Measurements from ENCODE around the gene LEPR. TPM values are rescaled to one million over a fixed set of nuclear protein-coding genes. Genes with fewer than 3 reads are reported as not detected.
"Not testable (repeated sequence)": the region's sequence is repeated elsewhere in the genome, so short reads cannot be mapped to it uniquely, and the experiment has no call there.

LEPR gene
- total RNA-seq, 2 donors from 2014 or later = 5.3 to 7.8 TPM

DNA sequence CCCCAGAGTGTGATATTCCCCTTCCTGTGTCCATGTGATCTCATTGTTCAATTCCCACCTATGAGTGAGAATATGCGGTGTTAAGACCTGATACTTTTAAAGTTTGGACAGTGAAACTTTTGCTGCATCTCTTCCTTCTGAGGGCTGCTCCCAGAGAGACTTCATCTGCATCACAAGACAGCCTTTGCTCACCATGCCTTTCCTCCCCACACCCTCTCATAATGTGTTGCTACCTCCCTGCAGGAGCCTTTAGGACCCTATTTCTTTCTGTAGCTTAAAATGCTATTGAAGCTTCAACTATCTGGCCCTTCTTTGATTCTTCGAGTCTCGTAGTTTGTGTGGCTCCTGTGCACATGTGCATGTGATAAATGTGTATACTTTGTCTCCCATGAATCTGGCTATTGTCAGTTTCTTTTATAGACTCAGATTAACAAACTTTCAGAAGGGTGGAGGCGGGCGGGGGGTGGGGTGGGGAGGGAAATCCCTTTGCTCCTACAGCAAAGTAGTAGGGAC, 23.7 kb downstream of the LEPR start:
- DNase-seq = no peak
- H3K4me1 ChIP-seq = peaks cover 7% of the 10 kb centered on the region
- no peak overlapping the region for H3K27ac ChIP-seq
- no peaks in the 10 kb centered on the region for H3K27me3 ChIP-seq
- no peak overlapping the region for H3K4me3 ChIP-seq
- ATAC-seq = no peak
- no peak for TF ChIP-seq POLR2A (IDR thresholded peaks at IDR 0.05)
- TF ChIP-seq, protein P1, sequence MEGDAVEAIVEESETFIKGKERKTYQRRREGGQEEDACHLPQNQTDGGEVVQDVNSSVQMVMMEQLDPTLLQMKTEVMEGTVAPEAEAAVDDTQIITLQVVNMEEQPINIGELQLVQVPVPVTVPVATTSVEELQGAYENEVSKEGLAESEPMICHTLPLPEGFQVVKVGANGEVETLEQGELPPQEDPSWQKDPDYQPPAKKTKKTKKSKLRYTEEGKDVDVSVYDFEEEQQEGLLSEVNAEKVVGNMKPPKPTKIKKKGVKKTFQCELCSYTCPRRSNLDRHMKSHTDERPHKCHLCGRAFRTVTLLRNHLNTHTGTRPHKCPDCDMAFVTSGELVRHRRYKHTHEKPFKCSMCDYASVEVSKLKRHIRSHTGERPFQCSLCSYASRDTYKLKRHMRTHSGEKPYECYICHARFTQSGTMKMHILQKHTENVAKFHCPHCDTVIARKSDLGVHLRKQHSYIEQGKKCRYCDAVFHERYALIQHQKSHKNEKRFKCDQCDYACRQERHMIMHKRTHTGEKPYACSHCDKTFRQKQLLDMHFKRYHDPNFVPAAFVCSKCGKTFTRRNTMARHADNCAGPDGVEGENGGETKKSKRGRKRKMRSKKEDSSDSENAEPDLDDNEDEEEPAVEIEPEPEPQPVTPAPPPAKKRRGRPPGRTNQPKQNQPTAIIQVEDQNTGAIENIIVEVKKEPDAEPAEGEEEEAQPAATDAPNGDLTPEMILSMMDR (IDR thresholded peaks at IDR 0.05) = no peak
- intact Hi-C loops (cut with DNase I) = no loop called here
- no peaks in the 10 kb centered on the region for H3K36me3 ChIP-seq (replicated peaks in 1 of 2; ENCODE audit: insufficient read depth in 1 of 2, low read depth in 2 of 2)
- peaks cover 0 to 3% (median 0%) of the 10 kb centered on the region in 3 donors for H3K9me3 ChIP-seq
- 55 to 58% methylated on average over 4 to 5 of the region's 5 CpGs for WGBS, 2 donors

DNA sequence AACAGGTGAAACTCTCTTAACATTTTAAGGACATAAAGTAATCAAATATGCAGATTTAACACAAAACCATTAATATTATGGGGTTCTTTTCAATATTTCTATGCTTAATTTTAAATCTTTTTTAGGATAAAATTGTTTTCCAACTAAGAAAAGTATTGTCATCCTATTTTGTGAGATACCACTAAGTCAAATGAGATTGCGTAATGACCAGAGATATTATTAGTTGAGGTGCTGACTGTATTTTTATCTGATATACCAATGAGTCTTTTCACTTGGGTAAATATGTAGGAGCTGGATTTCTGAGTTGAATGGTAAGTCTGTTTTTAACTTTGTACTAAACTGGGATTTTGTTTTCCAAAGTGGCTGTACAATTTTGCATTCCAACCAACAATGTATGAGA, 25.4 kb downstream of the LEPR start:
- WGBS, 2 donors = 93 to 100% methylated on average over 1 of the region's 1 CpG
- H3K4me3 ChIP-seq = no peak overlapping the region
- ATAC-seq = no peak

DNA sequence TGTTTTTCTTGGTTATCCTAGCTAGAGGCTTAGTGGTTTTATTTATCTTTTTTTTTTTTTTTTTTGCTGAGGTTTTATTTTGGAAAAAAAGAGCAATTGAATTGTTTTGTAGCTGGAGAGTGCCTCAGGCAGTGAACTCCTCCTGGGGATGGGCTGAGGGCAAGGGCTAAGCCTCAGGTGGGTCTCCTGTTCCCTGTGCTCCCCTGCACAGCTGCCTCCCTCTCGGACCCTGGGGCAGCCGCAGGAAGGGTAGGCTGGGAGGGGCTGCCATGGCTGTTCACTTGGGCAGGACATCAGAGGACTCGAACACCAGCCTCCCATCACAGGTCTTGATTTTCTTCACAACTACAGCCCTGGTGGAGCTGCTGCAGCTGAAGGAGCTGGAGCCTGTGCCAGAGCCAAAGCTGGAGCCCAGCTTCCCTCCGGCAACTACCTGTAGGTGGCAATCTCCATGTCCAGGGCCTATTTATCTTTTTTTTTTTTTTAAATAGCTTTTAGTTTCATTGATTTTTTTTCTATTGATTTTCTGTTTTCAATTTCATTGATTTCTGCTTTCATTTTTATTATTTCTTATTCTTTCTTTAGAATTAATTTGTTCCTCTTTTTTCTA, 28.9 kb downstream of the LEPR start:
- Histone ChIP-seq H3K9me3 (peaks cover 0 to 3% (median 0%) of the 10 kb centered on the region in 3 donors), H3K36me3 (replicated peaks in 1 of 2; ENCODE audit: insufficient read depth in 1 of 2, low read depth in 2 of 2) (no peaks in the 10 kb centered on the region), H3K27me3 (no peaks in the 10 kb centered on the region), H3K4me3 (no peak overlapping the region), H3K27ac (no peak overlapping the region), H3K4me1 (no peaks in the 10 kb centered on the region)
- DNase-seq = peak; percentile 30 to 54 (median 44)
- ATAC-seq = no peak
- intact Hi-C loops (cut with DNase I) = no loop called here
- no peak for TF ChIP-seq POLR2A (IDR thresholded peaks at IDR 0.05)
- TF ChIP-seq, protein P1 (IDR thresholded peaks at IDR 0.05) = peak in 5 of 7 experiments; percentile 17 to 43 (median 24)
- 64 to 75% methylated on average over 3 to 4 of the region's 4 CpGs for WGBS, 2 donors

More for the DNA sequence above, 25.4 kb downstream of the LEPR start:
- H3K36me3 ChIP-seq (replicated peaks in 1 of 2; ENCODE audit: insufficient read depth in 1 of 2, low read depth in 2 of 2) = no peaks in the 10 kb centered on the region
- intact Hi-C loops (cut with DNase I) = no loop called here
- TF ChIP-seq POLR2A (IDR thresholded peaks at IDR 0.05) = no peak
- TF ChIP-seq, protein P1 (IDR thresholded peaks at IDR 0.05) = no peak
- no peak overlapping the region for H3K27ac ChIP-seq
- no peak for DNase-seq
- H3K4me1 ChIP-seq = peaks cover 7% of the 10 kb centered on the region
- peaks cover 0 to 3% (median 0%) of the 10 kb centered on the region in 3 donors for H3K9me3 ChIP-seq
- no peaks in the 10 kb centered on the region for H3K27me3 ChIP-seq

DNA sequence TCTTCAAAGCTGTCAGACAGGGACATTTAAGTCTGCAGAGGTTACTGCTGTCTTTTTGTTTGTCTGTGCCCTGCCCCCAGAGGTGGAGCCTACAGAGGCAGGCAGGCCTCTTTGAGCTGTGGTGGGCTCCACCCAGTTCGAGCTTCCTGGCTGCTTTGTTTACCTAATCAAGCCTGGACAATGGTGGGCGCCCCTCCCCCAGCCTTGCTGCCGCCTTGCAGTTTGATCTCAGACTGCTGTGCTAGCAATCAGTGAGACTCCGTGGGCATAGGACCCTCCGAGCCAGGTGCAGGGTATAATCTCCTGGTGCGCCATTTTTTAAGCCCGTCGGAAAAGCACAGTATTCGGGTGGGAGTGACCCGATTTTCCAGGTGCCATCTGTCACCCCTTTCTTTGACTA, 35.2 kb downstream of the LEPR start:
- ATAC-seq; DNase-seq; H3K4me1 ChIP-seq; H3K27ac ChIP-seq; intact Hi-C loops (cut with DNase I); H3K4me3 ChIP-seq; H3K9me3 ChIP-seq; H3K27me3 ChIP-seq; H3K36me3 ChIP-seq (replicated peaks in 1 of 2; ENCODE audit: insufficient read depth in 1 of 2, low read depth in 2 of 2): not testable (repeated sequence)
- 77 to 78% methylated on average over 10 of the region's 10 CpGs for WGBS, 2 donors

DNA sequence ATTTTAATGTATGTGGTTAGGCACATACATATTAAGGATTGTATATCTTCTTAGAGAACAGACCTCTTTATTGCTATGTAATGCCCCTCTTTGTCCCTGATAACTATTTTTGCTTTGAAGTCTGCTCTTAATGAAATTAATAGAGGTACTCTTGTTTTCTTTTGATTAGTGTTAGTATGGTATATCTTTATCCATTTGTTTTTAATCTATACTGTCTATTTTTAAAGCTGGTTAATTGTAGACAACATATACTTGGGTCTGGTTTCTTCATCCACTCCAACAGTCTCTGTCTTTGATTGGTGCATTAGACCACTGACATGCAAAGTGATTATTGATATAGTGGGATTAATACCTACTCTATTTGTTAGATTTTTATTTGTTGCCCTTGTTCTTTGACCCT, 36.0 kb downstream of the LEPR start:
- H3K4me1 ChIP-seq = peaks cover 5% of the 10 kb centered on the region
- no peak overlapping the region for H3K4me3 ChIP-seq
- no peaks in the 10 kb centered on the region for H3K27me3 ChIP-seq
- H3K9me3 ChIP-seq = no peaks in the 10 kb centered on the region
- DNase-seq = no peak
- intact Hi-C loops (cut with DNase I) = no loop called here
- TF ChIP-seq, protein P1 (IDR thresholded peaks at IDR 0.05) = no peak
- TF ChIP-seq POLR2A (IDR thresholded peaks at IDR 0.05) = no peak
- H3K27ac ChIP-seq = no peak overlapping the region
- H3K36me3 ChIP-seq (replicated peaks in 1 of 2; ENCODE audit: insufficient read depth in 1 of 2, low read depth in 2 of 2) = no peaks in the 10 kb centered on the region
- no peak for ATAC-seq

All from body of pancreas (tissue), 4 donors.